ENCODE data around the gene OR4X1. TPM values are rescaled to one million over a fixed set of nuclear protein-coding genes. Genes with fewer than 3 reads are reported as not detected.
"Not testable (repeated sequence)": the region's sequence is repeated elsewhere in the genome, so short reads cannot be mapped to it uniquely, and the experiment has no call there.

The OR4X1 gene
- total RNA-seq, 4 donors from 2014 or later = not detected

GRCh38 chr11:48307760-48308386, 44.2 kb downstream of the OR4X1 start:
- Histone ChIP-seq H3K27ac (no peak overlapping the region), H3K4me1 (no peaks in the 10 kb centered on the region), H3K36me3 (no peaks in the 10 kb centered on the region), H3K4me3 (no peak overlapping the region), H3K9me3 (no peaks in the 10 kb centered on the region), H3K27me3 (no peaks in the 10 kb centered on the region)
- peak; percentile 52 to 80 (median 65) for TF ChIP-seq CTCF (IDR thresholded peaks at IDR 0.05)
- no peak for TF ChIP-seq POLR2A (IDR thresholded peaks at IDR 0.05)
- in situ Hi-C loops (cut with MboI; ENCODE audit: low pct_ligation_motif_present in 1 of 4, low pct_unique_long_range_greater_than_20kb in 1 of 4, low sequenced_read_pairs in 3 of 4) = no loop called here
- intact Hi-C loops (cut with DNase I; ENCODE audit: low total_unique reads) = no loop called here
- WGBS, 2 donors (ENCODE audit: low coverage in 1 of 2) = 22 to 100% methylated on average over 1 to 5 of the region's 5 CpGs
- peak; percentile 61 for DNase-seq

- H3K27me3 ChIP-seq; H3K27ac ChIP-seq; H3K4me1 ChIP-seq; H3K9me3 ChIP-seq; H3K36me3 ChIP-seq; DNase-seq; intact Hi-C loops (cut with DNase I; ENCODE audit: low total_unique reads); H3K4me3 ChIP-seq; in situ Hi-C loops (cut with MboI; ENCODE audit: low pct_ligation_motif_present in 1 of 4, low pct_unique_long_range_greater_than_20kb in 1 of 4, low sequenced_read_pairs in 3 of 4): not testable (repeated sequence)
- 34 to 42% methylated on average over 2 of the region's 2 CpGs for WGBS, 2 donors (ENCODE audit: low coverage in 1 of 2)
Measured at GRCh38 chr11:48313590-48313989, 49.9 kb downstream of the OR4X1 start.

Other genes starting within 250 kb of the OR4X1 start
- gene OR4B1, start 47.1 kb upstream of the OR4X1 start, total RNA-seq = not detected
- gene OR4X2, start 18.8 kb upstream of the OR4X1 start, total RNA-seq = not detected
- not detected for gene OR4S1, start 42.4 kb downstream of the OR4X1 start, total RNA-seq
- not detected for gene OR4C3, start 61.1 kb downstream of the OR4X1 start, total RNA-seq
- not detected for gene OR4C5, start 102.6 kb downstream of the OR4X1 start, total RNA-seq
- gene OR4A47, start 224.9 kb downstream of the OR4X1 start, total RNA-seq = not detected